Breast epithelium (tissue), 4 donors: ENCODE measurements around the gene ARHGEF1. TPM values are rescaled to one million over a fixed set of nuclear protein-coding genes. Genes with fewer than 3 reads are reported as not detected.

Source experiments
- DNase-seq, 2 donors: peaks; one replicate each; pipeline ENCODE4 v3.0.0-alpha.2; 2019; ENCODE audit warnings: low spot score in 2 of 2
- H3K27ac ChIP-seq, 2 donors: fragments of 200-600 bp; sonication (generic) in 1 of 2; one replicate each; pipeline ENCODE4 v1.5.1; 2016 to 2019; ENCODE audit warnings: mild to moderate bottlenecking in 1 of 2
- H3K27me3 ChIP-seq, 2 donors: fragments of 200-600 bp; sonication (generic) in 1 of 2; one replicate each; pipeline versions ENCODE4 v1.5.1 to v1.6.0; 2017 to 2019; ENCODE audit warnings: control low read depth in 1 of 2, mild to moderate bottlenecking in 1 of 2
- H3K36me3 ChIP-seq: fragments of 200-600 bp; one replicate; pipeline ENCODE4 v1.5.1; 2019
- H3K4me1 ChIP-seq, 2 donors: fragments of 200-600 bp; sonication (generic); one replicate each; pipeline ENCODE4 v1.5.1; 2016 to 2019; ENCODE audit warnings: control low read depth in 1 of 2
- H3K4me3 ChIP-seq, 3 donors: fragments of 200-600 bp; sonication (generic); 1 replicate in 2 of 3; 2 replicates in 1 of 3; pipeline ENCODE4 v1.5.1; 2016 to 2019; ENCODE audit warnings: mild to moderate bottlenecking in 3 of 3, moderate library complexity in 2 of 3
- H3K9me3 ChIP-seq, 2 donors: fragments of 200-600 bp; sonication (generic) in 1 of 2; one replicate each; pipeline ENCODE4 v1.5.1; 2016 to 2019; ENCODE audit warnings: control low read depth in 1 of 2
- CTCF ChIP-seq, 3 donors: fragments of 450-650 bp; IDR thresholded peaks; one replicate each; pipeline ENCODE4 v1.5.1; 2016 to 2017; ENCODE audit warnings: antibody characterized with exemption in 3 of 3, mild to moderate bottlenecking in 3 of 3, moderate library complexity in 3 of 3
- POLR2A ChIP-seq: fragments of 450-650 bp; IDR thresholded peaks from one replicate; pipeline ENCODE4 v1.6.1; 2016; ENCODE audit warnings: antibody characterized with exemption, mild to moderate bottlenecking, moderate library complexity
- POLR2AphosphoS5 ChIP-seq, 3 donors: sonication (generic); formaldehyde crosslinking; IDR thresholded peaks; one replicate each; pipeline ENCODE4 v1.6.1; 2017; ENCODE audit warnings: antibody characterized with exemption in 3 of 3
- intact Hi-C: fragments of 100-400 bp; cut with DNase I; formaldehyde crosslinking; loops from one replicate; pipeline ENCODE4 v1.15.1; 2023; ENCODE audit warnings: low total_unique reads
- total RNA-seq, 3 donors: library from RNA; depleted of rRNA; stranded (reverse); fragments of >200 nt; gene quantifications; one replicate each; pipeline ENCODE4 v1.1.0, GENCODE V29; 2016

The ARHGEF1 gene
- total RNA-seq, 3 donors from 2014 or later, result 55.0 to 61.9 (median 55.7) TPM

- Histone ChIP-seq H3K27me3 (no peaks in the 10 kb centered on the region), H3K27ac (no peak overlapping the region), H3K36me3 (no peaks in the 10 kb centered on the region), H3K4me3 (peak overlapping the region in 1 of 3 donors; percentile 1), H3K4me1 (peaks cover 12 to 34% of the 10 kb centered on the region in 2 donors), H3K9me3 (no peaks in the 10 kb centered on the region)
- DNase-seq, result no peak
- TF ChIP-seq CTCF (IDR thresholded peaks at IDR 0.05), result no peak
- no peak for TF ChIP-seq POLR2AphosphoS5 (IDR thresholded peaks at IDR 0.05)
- TF ChIP-seq POLR2A, result no peak
- intact Hi-C loops, result no loop called here
Observed at GRCh38 chr19:41863209-41863931, 19.6 kb upstream of the ARHGEF1 start.

DNA sequence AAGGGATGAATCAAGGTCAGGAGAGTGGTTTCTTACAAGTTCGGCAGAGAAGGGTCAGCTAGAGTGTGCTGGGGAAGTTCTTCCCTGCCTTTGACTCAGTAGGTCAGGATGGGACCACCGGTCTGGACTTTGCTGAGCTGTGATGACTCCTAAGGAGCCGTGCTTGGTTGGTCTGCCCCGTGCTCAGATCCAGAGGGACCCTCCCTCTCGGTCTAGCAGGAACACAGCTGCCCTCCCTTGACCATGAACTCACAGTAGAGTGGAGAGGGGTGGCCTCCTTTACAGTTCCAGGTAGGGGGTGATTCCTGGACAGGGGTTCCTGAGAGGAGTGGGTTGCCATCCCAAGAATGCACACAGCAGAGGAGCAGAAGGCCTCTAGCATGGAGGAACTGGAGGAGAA lies 18.6 kb upstream of the ARHGEF1 start:
- H3K4me1 ChIP-seq, result peaks cover 12 to 34% of the 10 kb centered on the region in 2 donors
- intact Hi-C loops, result no loop called here
- no peaks in the 10 kb centered on the region for H3K36me3 ChIP-seq

DNA sequence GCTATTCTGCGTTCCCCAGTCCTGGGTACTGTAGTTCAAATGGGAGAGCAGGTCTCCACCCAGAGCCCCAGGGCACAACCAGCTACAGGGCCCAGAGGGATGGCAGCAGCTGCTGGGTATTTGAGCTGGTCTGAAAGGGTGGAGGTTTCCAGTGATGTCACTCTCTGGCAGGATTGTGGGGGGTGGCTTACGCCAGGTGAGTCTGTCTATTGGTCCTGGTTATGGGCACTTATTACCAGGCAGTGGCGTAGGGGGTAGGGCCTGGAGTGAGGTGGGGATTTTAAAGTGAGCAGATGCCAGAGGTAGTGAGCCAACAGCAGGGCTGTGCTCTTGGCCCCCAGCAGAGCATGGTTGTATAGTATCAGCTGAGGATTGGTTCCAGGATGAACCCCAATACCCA lies 16.7 kb upstream of the ARHGEF1 start:
- H3K4me1 ChIP-seq, result peaks cover 9 to 30% of the 10 kb centered on the region in 2 donors
- H3K4me3 ChIP-seq, result no peak overlapping the region
- H3K27ac ChIP-seq, result no peak overlapping the region
- H3K27me3 ChIP-seq, result no peaks in the 10 kb centered on the region
- no peaks in the 10 kb centered on the region for H3K36me3 ChIP-seq
- DNase-seq, result no peak
- no peaks in the 10 kb centered on the region for H3K9me3 ChIP-seq
- intact Hi-C loops, result no loop called here
- TF ChIP-seq POLR2A (no peak), CTCF (IDR thresholded peaks at IDR 0.05) (no peak), POLR2AphosphoS5 (IDR thresholded peaks at IDR 0.05) (no peak)

More for the DNA sequence above, 18.6 kb upstream of the ARHGEF1 start:
- no peak for DNase-seq
- no peaks in the 10 kb centered on the region for H3K9me3 ChIP-seq
- H3K27me3 ChIP-seq, result no peaks in the 10 kb centered on the region
- TF ChIP-seq POLR2A (no peak), CTCF (IDR thresholded peaks at IDR 0.05) (no peak), POLR2AphosphoS5 (IDR thresholded peaks at IDR 0.05) (no peak)
- H3K27ac ChIP-seq, result no peak overlapping the region
- H3K4me3 ChIP-seq, result no peak overlapping the region

DNA sequence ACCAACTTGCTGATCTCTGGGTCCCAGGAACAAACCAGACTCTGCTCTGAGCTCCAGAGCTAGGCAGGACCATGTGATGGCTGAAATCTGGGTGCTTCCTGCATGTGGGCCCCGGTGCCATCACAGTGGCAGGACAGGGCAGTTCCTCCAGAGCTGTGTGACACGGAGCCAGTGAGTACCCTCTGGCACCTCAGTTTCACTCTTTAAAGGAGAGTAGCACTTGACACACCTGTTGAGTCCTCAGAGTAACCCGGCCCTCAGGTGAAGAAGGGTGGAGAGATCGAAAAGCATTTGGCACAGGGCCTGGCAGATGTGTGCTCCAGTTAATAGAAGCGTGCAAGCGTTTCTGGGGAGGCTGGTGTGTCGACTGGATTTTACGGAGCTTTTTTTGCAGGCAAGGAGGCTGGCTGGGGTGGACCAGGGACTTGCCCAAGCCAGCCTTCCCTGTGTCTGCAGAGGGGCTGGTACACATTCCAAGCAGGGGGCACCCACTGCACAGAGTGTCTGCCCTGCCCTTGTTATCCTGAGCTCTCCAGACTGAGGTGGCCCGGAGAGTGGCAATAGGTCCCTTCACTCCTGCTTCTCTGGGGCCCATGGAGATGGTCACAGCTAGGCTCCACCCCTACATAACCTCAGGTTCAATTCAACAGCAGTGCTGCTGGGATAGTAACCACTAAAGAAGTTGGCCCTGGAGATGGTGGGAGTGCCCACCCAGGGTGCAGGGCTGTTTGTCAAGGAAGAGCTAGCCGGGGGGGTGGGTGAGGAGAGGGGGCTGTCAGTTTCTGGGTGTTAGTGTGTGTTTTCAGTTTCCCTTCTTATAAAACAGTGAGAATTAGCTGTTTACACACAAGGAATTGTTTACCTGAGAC lies 14.6 kb upstream of the ARHGEF1 start:
- H3K9me3 ChIP-seq, result no peaks in the 10 kb centered on the region
- intact Hi-C loops, result no loop called here
- no peaks in the 10 kb centered on the region for H3K27me3 ChIP-seq
- no peaks in the 10 kb centered on the region for H3K36me3 ChIP-seq
- DNase-seq, result no peak
- peak overlapping the region in 1 of 2 donors; percentile 19 for H3K27ac ChIP-seq
- no peak for TF ChIP-seq POLR2AphosphoS5 (IDR thresholded peaks at IDR 0.05)
- no peak for TF ChIP-seq POLR2A
- no peak for TF ChIP-seq CTCF (IDR thresholded peaks at IDR 0.05)
- H3K4me1 ChIP-seq, result peaks cover 7 to 11% of the 10 kb centered on the region in 2 donors
- no peak overlapping the region for H3K4me3 ChIP-seq

- TF ChIP-seq POLR2AphosphoS5 (IDR thresholded peaks at IDR 0.05) (no peak), POLR2A (no peak), CTCF (IDR thresholded peaks at IDR 0.05) (no peak)
- no peak overlapping the region for H3K4me3 ChIP-seq
- H3K36me3 ChIP-seq, result no peaks in the 10 kb centered on the region
- no peaks in the 10 kb centered on the region for H3K9me3 ChIP-seq
- DNase-seq, result no peak
- no peaks in the 10 kb centered on the region for H3K27me3 ChIP-seq
- intact Hi-C loops, result no loop called here
- no peak overlapping the region for H3K27ac ChIP-seq
- peaks cover 7 to 11% of the 10 kb centered on the region in 2 donors for H3K4me1 ChIP-seq
Observed at GRCh38 chr19:41868989-41869300, 14.0 kb upstream of the ARHGEF1 start.
